ENCODE data around the gene SEBOX.
A peak's percentile ranks its signal among the peaks of the same experiment; 100 is the strongest.

The SEBOX gene, protein sequence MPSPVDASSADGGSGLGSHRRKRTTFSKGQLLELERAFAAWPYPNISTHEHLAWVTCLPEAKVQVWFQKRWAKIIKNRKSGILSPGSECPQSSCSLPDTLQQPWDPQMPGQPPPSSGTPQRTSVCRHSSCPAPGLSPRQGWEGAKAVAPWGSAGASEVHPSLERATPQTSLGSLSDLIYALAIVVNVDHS

DNA sequence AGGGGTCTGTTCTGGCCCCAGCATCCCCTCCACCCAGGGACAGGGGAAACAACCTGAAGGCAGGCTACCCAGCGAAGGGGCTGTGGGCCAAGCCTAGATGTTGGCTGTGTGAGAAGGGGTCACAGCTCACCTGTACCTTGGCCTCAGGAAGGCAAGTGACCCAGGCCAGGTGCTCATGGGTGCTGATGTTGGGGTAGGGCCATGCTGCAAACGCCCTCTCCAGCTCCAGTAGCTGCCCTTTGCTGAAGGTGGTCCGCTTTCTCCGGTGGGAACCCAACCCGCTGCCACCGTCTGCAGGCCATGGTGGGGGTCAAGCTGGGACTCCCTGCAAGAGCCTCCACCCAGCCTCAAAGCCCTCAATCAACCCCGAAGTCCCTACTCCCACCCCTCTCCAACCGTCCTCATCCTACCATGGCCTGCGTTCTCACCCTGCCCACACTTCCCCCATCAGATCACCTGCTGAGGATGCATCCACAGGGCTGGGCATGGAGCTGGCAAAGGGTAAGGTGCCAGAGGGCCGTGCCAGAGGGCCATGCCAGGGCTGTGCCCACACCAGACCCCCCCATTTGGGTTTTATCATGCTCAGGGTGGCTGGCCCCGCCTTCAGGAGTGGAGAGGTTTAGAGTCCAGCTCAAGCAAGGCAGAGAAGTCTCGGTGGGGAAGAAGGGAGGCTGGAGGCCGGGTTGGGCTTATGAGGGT, at the start of gene SEBOX:
Gene SEBOX, minus strand, starts transcription at position 535 of the 699 bp plus-strand sequence. Its CDS starts 48 bp downstream, at position 487.
- in situ Hi-C loops (cut with MboI; ENCODE audit: low pct_unique_long_range_greater_than_20kb, low sequenced_read_pairs, unreplicated experiment) = no loop called here
- DNase-seq (ENCODE audit: low spot score) = no peak
- TF ChIP-seq, protein P1, sequence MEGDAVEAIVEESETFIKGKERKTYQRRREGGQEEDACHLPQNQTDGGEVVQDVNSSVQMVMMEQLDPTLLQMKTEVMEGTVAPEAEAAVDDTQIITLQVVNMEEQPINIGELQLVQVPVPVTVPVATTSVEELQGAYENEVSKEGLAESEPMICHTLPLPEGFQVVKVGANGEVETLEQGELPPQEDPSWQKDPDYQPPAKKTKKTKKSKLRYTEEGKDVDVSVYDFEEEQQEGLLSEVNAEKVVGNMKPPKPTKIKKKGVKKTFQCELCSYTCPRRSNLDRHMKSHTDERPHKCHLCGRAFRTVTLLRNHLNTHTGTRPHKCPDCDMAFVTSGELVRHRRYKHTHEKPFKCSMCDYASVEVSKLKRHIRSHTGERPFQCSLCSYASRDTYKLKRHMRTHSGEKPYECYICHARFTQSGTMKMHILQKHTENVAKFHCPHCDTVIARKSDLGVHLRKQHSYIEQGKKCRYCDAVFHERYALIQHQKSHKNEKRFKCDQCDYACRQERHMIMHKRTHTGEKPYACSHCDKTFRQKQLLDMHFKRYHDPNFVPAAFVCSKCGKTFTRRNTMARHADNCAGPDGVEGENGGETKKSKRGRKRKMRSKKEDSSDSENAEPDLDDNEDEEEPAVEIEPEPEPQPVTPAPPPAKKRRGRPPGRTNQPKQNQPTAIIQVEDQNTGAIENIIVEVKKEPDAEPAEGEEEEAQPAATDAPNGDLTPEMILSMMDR (IDR thresholded peaks at IDR 0.05; ENCODE audit: extremely low read depth, insufficient read depth, missing control alignments) = no peak

DNA sequence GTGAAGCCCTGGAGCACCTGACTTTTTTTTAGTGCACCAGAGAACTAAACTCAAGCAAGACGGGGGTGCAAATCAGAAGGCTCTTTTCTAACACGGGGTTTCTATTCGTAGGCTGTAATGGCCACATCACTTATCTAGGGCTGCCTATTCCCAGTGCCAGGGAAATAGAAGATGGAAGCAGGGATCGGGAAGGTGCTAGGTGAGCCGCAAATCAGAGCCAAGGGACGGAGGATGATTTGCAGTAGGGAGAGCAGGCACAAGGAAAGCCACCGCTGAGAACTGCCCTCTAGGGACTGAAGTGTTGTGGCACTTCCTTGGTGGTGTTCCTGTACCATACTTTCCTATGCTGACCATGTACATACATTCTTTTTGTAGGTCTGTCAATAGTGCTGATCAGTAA, 48.8 kb upstream of the SEBOX start:
- TF ChIP-seq, protein P1 (IDR thresholded peaks at IDR 0.05; ENCODE audit: extremely low read depth, insufficient read depth, missing control alignments) = no peak
- in situ Hi-C loops (cut with MboI; ENCODE audit: low pct_unique_long_range_greater_than_20kb, low sequenced_read_pairs, unreplicated experiment) = no loop called here

DNA sequence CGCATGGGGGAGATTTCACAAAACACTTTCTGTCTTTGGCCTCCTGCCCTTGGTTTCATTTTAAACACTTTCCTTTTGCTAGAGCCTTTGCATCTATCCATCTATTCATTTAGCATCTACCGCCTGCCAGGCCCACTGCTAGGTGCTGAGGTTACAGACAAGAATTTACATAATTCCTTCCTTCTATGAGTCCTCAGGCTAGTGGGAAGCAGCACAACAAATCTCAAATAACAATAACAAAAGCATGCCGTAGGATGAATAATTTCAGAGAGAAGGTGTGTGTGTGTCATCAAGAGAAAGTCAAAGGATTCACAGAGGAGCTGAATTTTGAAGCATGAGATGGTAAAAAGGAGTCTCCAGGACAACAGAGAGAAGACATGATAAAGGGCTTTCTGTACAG, 47.1 kb upstream of the SEBOX start:
- TF ChIP-seq, protein P1 (IDR thresholded peaks at IDR 0.05; ENCODE audit: extremely low read depth, insufficient read depth, missing control alignments) = no peak
- peak; percentile 34 for DNase-seq (ENCODE audit: low spot score)
- in situ Hi-C loops (cut with MboI; ENCODE audit: low pct_unique_long_range_greater_than_20kb, low sequenced_read_pairs, unreplicated experiment) = no loop called here

More for the DNA sequence above, 48.8 kb upstream of the SEBOX start:
- no peak for DNase-seq (ENCODE audit: low spot score)

DNA sequence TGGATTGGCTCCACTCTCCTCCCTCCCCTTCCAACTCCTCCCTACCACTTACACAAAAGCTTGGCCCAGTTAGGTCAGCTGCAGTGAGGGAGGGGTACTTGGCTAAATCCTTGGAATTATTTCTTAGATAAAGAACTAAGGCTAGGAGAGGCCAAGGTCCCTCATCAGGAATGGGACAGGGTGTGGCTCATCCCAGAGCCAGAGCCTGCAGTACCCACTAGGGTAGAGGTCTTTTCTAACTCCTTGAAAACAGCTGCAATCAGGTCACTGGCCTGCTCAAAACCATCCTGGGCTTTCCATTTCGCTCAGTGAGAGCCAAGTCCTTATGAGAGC, 42.9 kb upstream of the SEBOX start:
- TF ChIP-seq, protein P1 (IDR thresholded peaks at IDR 0.05; ENCODE audit: extremely low read depth, insufficient read depth, missing control alignments) = no peak
- in situ Hi-C loops (cut with MboI; ENCODE audit: low pct_unique_long_range_greater_than_20kb, low sequenced_read_pairs, unreplicated experiment) = no loop called here

DNA sequence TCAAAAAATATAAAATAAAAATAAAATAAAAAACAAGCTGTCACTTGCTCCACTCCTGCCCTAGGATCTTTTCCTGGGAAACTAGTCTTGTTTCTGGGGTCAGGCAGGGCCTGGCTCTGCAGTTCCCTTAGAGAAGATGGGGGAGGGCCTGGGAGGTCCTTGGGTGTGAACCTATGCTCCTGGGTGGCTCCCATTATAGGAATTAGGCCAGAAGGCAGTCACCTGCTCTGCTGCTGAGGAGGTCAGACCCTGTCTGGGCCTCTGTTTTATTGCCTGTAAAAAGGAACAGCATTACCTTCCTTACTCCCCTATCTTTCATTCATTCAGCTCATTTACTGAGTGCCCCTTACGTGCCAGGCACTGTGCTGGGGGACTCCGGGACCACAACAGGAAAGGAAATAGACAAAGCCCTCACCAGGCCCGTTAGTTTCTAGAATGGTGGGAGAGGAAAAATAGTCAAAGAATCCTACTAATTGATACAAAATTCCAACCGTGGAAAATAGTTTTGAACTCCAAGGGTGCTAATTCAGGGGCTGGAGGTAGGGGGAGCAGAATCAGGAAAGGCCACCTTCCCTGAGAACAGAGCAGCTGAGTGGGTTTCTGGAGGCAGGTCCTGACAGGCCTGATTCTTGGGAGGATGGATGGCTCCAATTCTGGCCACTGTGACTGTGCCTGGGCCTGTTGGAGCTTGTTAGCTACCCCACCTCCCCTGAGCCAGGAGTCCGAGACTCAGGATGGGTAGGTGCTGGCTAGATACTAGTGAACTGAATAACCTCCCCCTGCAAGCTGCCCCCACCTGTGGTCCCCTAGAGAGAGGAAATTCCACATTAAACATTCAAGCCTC, 42.4 kb upstream of the SEBOX start:
- TF ChIP-seq, protein P1 (IDR thresholded peaks at IDR 0.05; ENCODE audit: extremely low read depth, insufficient read depth, missing control alignments) = no peak
- DNase-seq (ENCODE audit: low spot score) = no peak
- in situ Hi-C loops (cut with MboI; ENCODE audit: low pct_unique_long_range_greater_than_20kb, low sequenced_read_pairs, unreplicated experiment) = no loop called here

More for the DNA sequence above, 42.9 kb upstream of the SEBOX start:
- no peak for DNase-seq (ENCODE audit: low spot score)

DNA sequence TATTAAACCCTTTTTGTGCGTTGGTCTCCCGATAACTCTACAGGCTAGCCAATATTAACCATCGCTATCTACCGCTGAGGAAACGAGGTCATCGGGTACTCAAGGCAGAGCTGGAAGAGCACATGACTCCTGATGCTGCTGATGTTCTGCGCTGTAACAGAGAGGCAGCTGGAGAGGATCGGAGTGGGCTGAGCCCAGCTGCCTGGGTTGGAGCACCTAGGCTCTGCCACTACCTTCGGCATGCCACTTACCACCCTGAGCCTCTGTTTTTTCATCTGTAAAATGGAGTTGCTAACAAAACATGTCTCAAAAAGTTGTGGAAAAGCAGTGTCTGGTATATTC, 41.4 kb upstream of the SEBOX start:
- in situ Hi-C loops (cut with MboI; ENCODE audit: low pct_unique_long_range_greater_than_20kb, low sequenced_read_pairs, unreplicated experiment) = no loop called here
- TF ChIP-seq, protein P1 (IDR thresholded peaks at IDR 0.05; ENCODE audit: extremely low read depth, insufficient read depth, missing control alignments) = no peak
- no peak for DNase-seq (ENCODE audit: low spot score)
